NT2/D1 (cell line): ENCODE results near the gene PLCB3.

Source experiments
- DNase-seq: peaks from one replicate; pipeline ENCODE4 v3.0.0-alpha.2; 2011; ENCODE audit warnings: low read depth, low spot score
- H3K27me3 ChIP-seq: 2 replicates; pipeline ENCODE4 v1.6.0; 2011; ENCODE audit warnings: mild to moderate bottlenecking; ENCODE audit not compliant: insufficient read length, insufficient read depth
- H3K36me3 ChIP-seq: 2 replicates; pipeline ENCODE4 v1.6.1; 2011; ENCODE audit warnings: mild to moderate bottlenecking, low read length, mixed read lengths; ENCODE audit not compliant: insufficient read depth, insufficient read length
- H3K4me1 ChIP-seq: 2 replicates; pipeline ENCODE4 v1.5.1; 2011; ENCODE audit not compliant: insufficient read depth, insufficient read length
- H3K4me3 ChIP-seq: 2 replicates; pipeline ENCODE4 v1.5.1; 2011; ENCODE audit warnings: low read depth; ENCODE audit not compliant: insufficient read length
- H3K9ac ChIP-seq: 2 replicates; pipeline ENCODE4 v1.6.0; 2011; ENCODE audit warnings: low read depth; ENCODE audit not compliant: insufficient read length
- H3K9me3 ChIP-seq: 2 replicates; pipeline ENCODE4 v1.5.1; 2011; ENCODE audit warnings: mild to moderate bottlenecking, low read length; ENCODE audit not compliant: insufficient read depth
- SUZ12 ChIP-seq: IDR thresholded peaks from 2 replicates; pipeline ENCODE4 v1.6.1; 2011; ENCODE audit not compliant: insufficient read length, insufficient read depth; ENCODE audit errors: extremely low read depth
- YY1 ChIP-seq: IDR thresholded peaks from 2 replicates; pipeline ENCODE4 v1.6.1; 2011; ENCODE audit not compliant: insufficient read length, insufficient read depth
- ZNF274 ChIP-seq: IDR thresholded peaks from 2 replicates; pipeline ENCODE4 v1.6.1; 2011; ENCODE audit warnings: mild to moderate bottlenecking, low read depth, low read length

PLCB3 gene

DNA sequence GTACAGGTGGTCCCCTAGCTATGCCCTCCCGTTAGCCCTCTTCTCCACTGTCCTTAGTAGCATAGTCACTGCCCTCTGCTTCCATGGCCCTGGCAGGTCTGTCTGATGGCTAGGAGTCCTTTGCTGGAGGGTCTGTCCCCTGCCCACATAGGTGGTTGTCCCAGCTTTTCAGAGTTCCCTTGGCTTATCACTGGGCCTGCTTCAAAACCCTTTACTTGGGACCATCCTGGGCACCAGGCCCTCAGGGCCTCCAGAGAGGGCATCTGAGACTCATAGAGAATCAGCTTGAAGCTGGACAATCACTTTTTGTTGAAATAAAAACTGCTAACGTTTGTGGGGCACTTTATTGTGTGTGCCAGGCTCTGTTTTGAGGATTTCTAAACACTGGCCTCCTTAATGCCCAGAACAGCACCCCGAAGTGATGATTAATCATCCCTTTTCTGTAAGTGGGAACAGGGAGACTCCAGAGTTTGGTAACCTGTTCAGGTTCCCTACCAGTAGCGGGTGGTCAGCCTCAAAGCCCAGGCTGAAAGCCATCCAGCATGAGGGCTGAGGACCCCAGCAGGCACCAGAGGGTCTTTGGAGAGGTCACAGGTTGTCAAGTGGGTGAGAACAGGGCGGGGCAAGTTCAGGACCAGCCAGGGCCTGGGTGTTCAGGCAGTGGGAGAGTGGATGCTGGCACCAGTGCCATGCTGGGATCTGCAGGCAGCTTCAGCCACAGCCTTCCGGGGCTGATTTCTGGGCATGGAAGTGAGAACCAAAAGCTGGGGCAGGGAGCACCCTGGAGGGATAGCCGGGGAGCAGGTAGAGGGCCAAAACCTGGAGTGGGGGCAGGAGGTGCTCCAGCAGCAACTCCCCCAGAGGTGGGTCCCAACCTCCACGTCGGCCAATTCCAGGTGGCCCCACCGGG is 39.3 kb downstream of the PLCB3 start:
- peaks cover 66% of the 10 kb centered on the region for H3K27me3 ChIP-seq
- H3K4me3 ChIP-seq: no peak overlapping the region
- H3K36me3 ChIP-seq: peaks cover 13% of the 10 kb centered on the region
- no peaks in the 10 kb centered on the region for H3K9me3 ChIP-seq
- H3K4me1 ChIP-seq: peaks cover 8% of the 10 kb centered on the region
- DNase-seq: no peak
- TF ChIP-seq SUZ12 (no peak), YY1 (no peak), ZNF274 (no peak)
- H3K9ac ChIP-seq: peak overlapping the region; percentile 26

DNA sequence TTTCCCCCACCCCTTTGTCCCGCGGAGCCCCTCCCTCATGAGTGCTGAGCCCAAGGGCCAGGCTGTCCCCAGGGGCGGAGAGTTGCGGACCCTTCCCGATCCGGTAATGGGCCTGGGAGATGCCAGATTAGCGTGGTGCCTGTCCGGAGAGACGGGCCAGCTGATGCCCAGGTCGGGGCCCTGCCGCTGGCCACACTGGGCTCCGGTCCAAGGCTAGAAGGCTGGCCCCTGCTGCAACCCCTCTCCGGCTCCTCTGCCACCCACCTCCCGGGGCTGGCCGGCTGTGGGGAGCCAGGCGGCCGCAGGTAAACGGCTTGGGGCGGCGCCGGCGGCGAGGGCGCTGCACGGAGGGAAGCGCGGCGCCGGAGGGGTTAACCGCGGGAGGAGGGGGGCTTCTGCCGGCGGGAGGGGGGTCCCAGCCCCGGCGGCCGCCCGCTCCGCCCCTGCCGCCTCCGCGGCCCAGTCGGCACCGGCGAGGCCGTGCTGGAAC is 40.0 kb downstream of the PLCB3 start, which contains the start of gene KCNK4:
Gene KCNK4, plus strand, starts transcription at position 41 of the 490 bp plus-strand sequence. CDS start 1,717 bp downstream, outside the sequence.
- no peak for DNase-seq
- Histone ChIP-seq H3K4me1 (peaks cover 8% of the 10 kb centered on the region), H3K4me3 (peak within 1 kb of the TSS; percentile 65), H3K27me3 (peaks cover 73% of the 10 kb centered on the region), H3K36me3 (peaks cover 13% of the 10 kb centered on the region), H3K9ac (peak within 1 kb of the TSS; percentile 71), H3K9me3 (no peaks in the 10 kb centered on the region)
- TF ChIP-seq YY1: no peak
- TF ChIP-seq SUZ12: peak; percentile 88

DNA sequence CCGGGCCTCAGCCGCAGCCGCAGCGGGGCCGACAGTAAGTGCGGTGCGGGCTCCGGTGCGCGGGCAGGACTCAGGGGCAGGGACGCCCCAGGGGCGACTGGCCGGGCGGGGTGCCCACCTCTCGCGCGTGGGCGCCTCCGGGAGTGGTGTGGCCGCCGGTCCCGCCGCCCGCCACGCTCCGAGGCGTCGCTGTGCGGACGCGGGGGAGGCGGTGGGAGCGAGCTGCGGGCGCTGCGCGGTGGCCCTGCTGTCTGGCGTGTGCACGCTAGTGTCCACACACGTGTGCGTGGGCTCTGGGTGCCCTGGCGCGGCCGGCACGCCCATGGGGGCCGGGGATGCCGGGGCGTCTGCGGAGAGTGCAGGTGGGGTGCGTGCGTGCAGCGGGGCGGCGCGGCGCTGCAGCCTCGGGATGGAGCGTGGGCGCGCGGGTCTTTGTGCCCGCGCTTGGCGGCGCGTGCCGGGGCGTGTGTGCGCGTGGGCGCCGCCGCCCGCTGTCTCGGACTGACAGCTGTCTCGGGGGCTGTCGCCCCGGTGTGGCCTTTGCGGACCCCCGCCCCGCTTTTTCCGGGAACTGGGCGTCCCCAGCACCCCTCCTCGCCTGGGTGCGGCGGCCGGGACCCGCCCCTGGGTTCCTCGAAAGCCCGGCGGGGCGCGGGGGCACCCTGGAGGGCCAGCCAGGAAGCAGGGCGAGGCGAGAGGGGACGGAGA is 40.6 kb downstream of the PLCB3 start:
- no peak for DNase-seq
- Histone ChIP-seq H3K4me1 (peaks cover 8% of the 10 kb centered on the region), H3K27me3 (peaks cover 79% of the 10 kb centered on the region), H3K36me3 (peaks cover 13% of the 10 kb centered on the region), H3K9me3 (no peaks in the 10 kb centered on the region), H3K4me3 (peak overlapping the region; percentile 65), H3K9ac (peak overlapping the region; percentile 71)
- no peak for TF ChIP-seq YY1
- no peak for TF ChIP-seq ZNF274
- peak; percentile 94 for TF ChIP-seq SUZ12

DNA sequence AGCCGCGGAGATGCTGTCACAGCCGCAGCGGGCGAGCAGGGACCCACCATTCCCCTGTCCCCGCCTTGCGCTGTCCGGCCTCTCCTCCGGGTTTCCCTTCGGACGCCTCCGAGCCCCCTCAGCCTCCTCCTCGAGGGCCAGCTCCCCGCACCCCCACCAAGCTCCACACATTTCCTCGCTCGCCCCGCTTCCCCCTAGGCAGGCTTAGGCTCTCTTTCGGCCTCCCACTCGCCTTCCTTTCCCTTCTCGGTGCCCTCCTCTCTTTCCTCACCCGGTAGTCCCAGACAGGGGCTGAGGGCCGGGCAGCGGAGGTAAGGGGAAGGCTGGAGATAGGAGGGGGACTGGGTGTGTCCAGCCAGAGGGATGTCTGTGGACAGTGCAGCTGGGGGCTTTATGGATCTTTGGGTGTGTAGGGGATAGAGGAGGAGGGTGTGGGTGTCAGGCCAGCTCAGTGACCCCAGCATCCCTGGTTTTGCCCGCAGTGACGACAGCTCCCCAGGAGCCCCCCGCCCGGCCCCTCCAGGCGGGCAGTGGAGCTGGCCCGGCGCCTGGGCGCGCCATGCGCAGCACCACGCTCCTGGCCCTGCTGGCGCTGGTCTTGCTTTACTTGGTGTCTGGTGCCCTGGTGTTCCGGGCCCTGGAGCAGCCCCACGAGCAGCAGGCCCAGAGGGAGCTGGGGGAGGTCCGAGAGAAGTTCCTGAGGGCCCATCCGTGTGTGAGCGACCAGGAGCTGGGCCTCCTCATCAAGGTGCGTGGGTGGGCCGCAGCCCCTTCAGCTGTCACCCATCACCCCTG is 41.3 kb downstream of the PLCB3 start:
- no peak for DNase-seq
- TF ChIP-seq ZNF274 (no peak), SUZ12 (no peak), YY1 (no peak)
- no peaks in the 10 kb centered on the region for H3K9me3 ChIP-seq
- H3K4me1 ChIP-seq: peaks cover 8% of the 10 kb centered on the region
- H3K4me3 ChIP-seq: peak overlapping the region; percentile 65
- peaks cover 87% of the 10 kb centered on the region for H3K27me3 ChIP-seq
- H3K36me3 ChIP-seq: peaks cover 10% of the 10 kb centered on the region
- H3K9ac ChIP-seq: peak overlapping the region; percentile 71

DNA sequence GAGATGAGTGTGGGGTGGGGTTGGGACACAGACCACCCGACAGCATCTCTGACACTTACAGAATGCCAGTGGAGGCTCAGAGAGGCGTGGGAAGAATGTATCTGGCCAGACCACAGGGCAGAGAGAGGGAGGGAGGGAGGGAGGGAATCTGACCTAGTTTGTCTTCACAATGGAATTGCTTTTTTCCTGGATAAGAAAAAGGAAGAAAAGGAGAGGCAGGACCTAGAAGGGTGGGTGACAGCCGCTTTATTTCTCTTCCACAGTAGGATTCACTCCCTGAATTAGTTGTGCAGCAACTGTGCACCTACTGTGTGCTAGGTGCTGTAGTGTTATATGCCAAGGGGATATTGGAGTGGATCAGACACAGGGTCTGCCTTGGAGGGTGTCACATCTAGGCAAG is 43.4 kb downstream of the PLCB3 start:
- no peak for DNase-seq
- no peaks in the 10 kb centered on the region for H3K9me3 ChIP-seq
- H3K4me3 ChIP-seq: no peak overlapping the region
- no peak overlapping the region for H3K9ac ChIP-seq
- TF ChIP-seq SUZ12: no peak
- TF ChIP-seq YY1: no peak
- peaks cover 100% of the 10 kb centered on the region for H3K27me3 ChIP-seq
- peaks cover 8% of the 10 kb centered on the region for H3K4me1 ChIP-seq
- H3K36me3 ChIP-seq: peaks cover 2% of the 10 kb centered on the region

DNA sequence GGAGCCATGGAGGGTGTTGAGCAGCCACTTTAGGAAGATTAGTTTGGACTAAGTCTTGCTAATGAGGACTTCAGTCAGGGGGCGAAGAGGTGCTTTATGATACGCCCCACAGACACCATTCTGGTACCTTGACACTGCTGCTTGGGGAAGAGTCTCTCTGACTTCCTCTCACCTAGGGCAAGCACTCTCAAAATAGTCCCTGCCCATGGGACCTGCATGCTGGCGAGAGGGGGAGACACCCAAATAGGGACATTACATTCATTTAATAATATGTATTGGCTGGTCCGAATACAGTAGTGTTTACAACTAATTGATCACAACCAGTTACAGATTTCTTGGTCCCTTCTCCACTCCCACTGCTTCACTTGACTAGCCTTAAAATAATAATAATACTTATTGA is 44.4 kb downstream of the PLCB3 start:
- DNase-seq: no peak
- Histone ChIP-seq H3K9me3 (no peaks in the 10 kb centered on the region), H3K4me1 (peaks cover 18% of the 10 kb centered on the region), H3K9ac (no peak overlapping the region), H3K4me3 (no peak overlapping the region), H3K27me3 (peaks cover 100% of the 10 kb centered on the region), H3K36me3 (no peaks in the 10 kb centered on the region)
- TF ChIP-seq YY1: no peak
- TF ChIP-seq SUZ12: no peak
- no peak for TF ChIP-seq ZNF274

DNA sequence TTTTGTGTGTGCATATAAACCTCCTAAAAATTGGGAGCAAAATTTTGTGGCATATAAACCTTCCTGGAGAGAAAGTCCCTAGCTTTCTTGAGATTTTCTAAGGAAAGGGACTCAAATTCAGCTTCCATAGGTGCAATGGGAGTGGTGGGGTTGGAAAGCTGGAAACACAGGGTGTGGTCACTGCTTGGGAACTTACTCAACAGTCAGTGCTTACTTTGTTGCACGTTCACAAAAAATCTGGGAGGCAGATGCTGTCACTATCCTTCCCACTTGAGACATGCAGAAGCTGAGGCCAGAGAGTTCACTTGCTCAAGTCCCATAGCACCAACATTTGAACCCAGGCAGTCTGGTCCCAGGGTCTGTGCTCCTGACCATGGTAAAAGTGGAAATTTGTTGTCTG is 44.9 kb downstream of the PLCB3 start:
- peaks cover 97% of the 10 kb centered on the region for H3K27me3 ChIP-seq
- H3K4me1 ChIP-seq: peaks cover 18% of the 10 kb centered on the region
- no peaks in the 10 kb centered on the region for H3K36me3 ChIP-seq
- H3K9me3 ChIP-seq: no peaks in the 10 kb centered on the region
- no peak for DNase-seq
- TF ChIP-seq SUZ12: no peak
- TF ChIP-seq ZNF274: no peak
- TF ChIP-seq YY1: no peak
- H3K4me3 ChIP-seq: no peak overlapping the region
- no peak overlapping the region for H3K9ac ChIP-seq
